ENCODE measurements around the gene TRIM65. TPM values are rescaled to one million over a fixed set of nuclear protein-coding genes. Genes with fewer than 3 reads are reported as not detected.

The TRIM65 gene
- total and polyA plus RNA-seq, 2 of the 13 experiments (the other 11 are each of a cell fraction or from before 2014, with no cell fraction given): 10.3 to 22.4 TPM

DNA sequence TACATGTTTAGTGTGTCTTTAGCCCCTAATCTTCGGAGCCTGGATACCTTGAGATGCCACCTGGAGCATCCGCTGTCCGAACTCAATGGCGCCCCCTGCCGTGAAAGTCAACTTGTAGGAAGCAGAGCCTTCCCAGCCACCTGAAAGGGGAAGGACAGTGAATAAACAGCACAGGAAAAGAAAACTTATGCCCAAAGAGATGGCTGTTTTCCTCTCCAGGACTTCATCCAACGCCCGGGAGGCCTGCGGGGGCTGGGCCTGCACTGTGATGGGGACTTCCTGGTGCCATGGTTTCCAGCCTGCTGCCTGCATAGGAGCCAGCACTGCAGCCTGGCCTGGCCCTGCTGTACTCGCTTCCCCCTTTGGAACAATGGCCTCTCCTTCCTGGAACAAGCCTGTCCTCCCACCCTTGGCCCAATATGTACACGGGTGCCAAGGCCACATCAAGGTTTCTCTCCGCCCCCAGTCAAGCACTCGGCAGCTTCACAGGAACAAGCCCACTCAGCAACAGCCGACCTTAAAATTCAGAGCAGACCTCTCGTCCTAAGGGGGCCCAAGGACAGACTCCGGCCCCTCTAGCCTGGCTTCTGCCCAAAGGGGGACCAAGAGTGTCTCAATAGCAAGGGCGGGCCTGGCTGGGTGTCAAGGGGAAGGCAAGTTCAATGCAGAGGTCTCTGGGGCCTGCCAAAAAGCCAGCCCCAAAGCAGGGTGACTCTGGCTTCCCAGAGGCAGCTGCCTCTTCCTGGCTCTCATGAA, 48.0 kb downstream of the TRIM65 start:
- CTCF ChIA-PET (ENCODE audit: low intra/inter-chr PET ratio, low total read pairs): interaction anchor here (1.2 to 1.9 kb wide), 3 partner anchors 19 to 28 kb away, joined by 3 to 6 read pairs (median 4); no protein-coding TSS in a partner anchor
- Histone ChIP-seq H3K27ac (ENCODE audit: extremely low read length, insufficient read depth, low read length) (peak overlapping the region; percentile 69), H3K36me3 (replicated peaks in 1 of 2; ENCODE audit: control insufficient read depth in 1 of 2, insufficient read depth in 2 of 2, low read length in 2 of 2) (peaks cover 9 to 34% of the 10 kb centered on the region in 2 experiments), H2AFZ (ENCODE audit: low read length) (no peak overlapping the region), H4K20me1 (ENCODE audit: insufficient read depth, low read length) (0 out of 2 replicates have a peak, but pooled peaks cover 2% of the 10 kb centered on the region), H3K79me2 (ENCODE audit: insufficient read depth, low read length) (peaks cover 7% of the 10 kb centered on the region), H3K9me3 (ENCODE audit: low read length) (no peaks in the 10 kb centered on the region), H3K4me3 (replicated peaks in 1 of 3; ENCODE audit: insufficient read depth in 1 of 3, low read depth in 2 of 3, low read length in 3 of 3) (peak overlapping the region in 1 of 3 experiments; percentile 29; a peak in 1 of 6 replicates), H3K9ac (ENCODE audit: insufficient read depth, low read depth, low read length) (peak overlapping the region; percentile 36), H3K4me2 (ENCODE audit: low read depth, low read length) (peak overlapping the region; percentile 41), H3K4me1 (ENCODE audit: insufficient read depth, low read length) (peaks cover 68% of the 10 kb centered on the region), H3K27me3 (ENCODE audit: control insufficient read depth in 1 of 2, insufficient read depth in 2 of 2, low read length in 2 of 2) (no peaks in the 10 kb centered on the region)
- FAIRE-seq: peak; percentile 40
- WGBS (ENCODE audit: low lambda C conversion rate): 29% methylated on average over 13 of the region's 16 CpGs
- intact Hi-C loops (cut with micrococcal nuclease; ENCODE audit: unreplicated experiment) (no loop called here), in situ Hi-C loops (cut with HindIII; ENCODE audit: extremely low pct_ligation_motif_present, low pct_unique_long_range_greater_than_20kb) (no loop called here)
- no TSS peak for BruUV-seq (replicated peaks)
- peak; percentile 80 for DNase-seq (ENCODE audit: low spot score)
- POLR2A ChIA-PET: interaction anchor here (0.6 to 7.7 kb wide), 18 partner anchors 8 to 181 kb away, joined by 3 to 229 read pairs (median 4); partner anchors contain the start of genes CDK3, GALK1, MRPL38 and TRIM47
- ATAC-seq: peak; percentile 12
- TF ChIP-seq BRD4 (CRISPR knock-in tag; IDR thresholded peaks at IDR 0.05) (no peak), ZNF572 (CRISPR knock-in tag; IDR thresholded peaks at IDR 0.05) (0 out of 2 replicates have a peak, but pooled peaks have one; percentile 17), JUN (CRISPR knock-in tag; IDR thresholded peaks at IDR 0.05) (no peak), NFKB2 (CRISPR knock-in tag; IDR thresholded peaks at IDR 0.05; ENCODE audit: borderline replicate concordance) (no peak), HDAC1 (CRISPR knock-in tag; IDR thresholded peaks at IDR 0.05) (peak; percentile 89), FOXO1 (CRISPR knock-in tag; IDR thresholded peaks at IDR 0.05) (no peak), KLF15 (CRISPR knock-in tag; IDR thresholded peaks at IDR 0.05; ENCODE audit: borderline replicate concordance) (no peak), ZNF543 (CRISPR knock-in tag; IDR thresholded peaks at IDR 0.05) (peak; percentile 68; the same call in 1 of the 2 replicates), TMF1 (CRISPR knock-in tag; IDR thresholded peaks at IDR 0.05; ENCODE audit: low read depth) (peak; percentile 44; the same call in 1 of the 2 replicates), NR2F2 (IDR thresholded peaks at IDR 0.05; ENCODE audit: borderline replicate concordance, low read depth) (peak; percentile 40; the same call in 1 of the 2 replicates), TCF7 (IDR thresholded peaks at IDR 0.05; ENCODE audit: low read depth) (peak; percentile 32; the same call in 1 of the 2 replicates), AGO2 (optimal IDR thresholded peaks at IDR 0.05; ENCODE audit: low read depth, low read length) (peak; percentile 31), ZNF34 (CRISPR knock-in tag; IDR thresholded peaks at IDR 0.05; ENCODE audit: borderline replicate concordance) (peak; percentile 48; the same call in 1 of the 2 replicates), ARNT2 (CRISPR knock-in tag; IDR thresholded peaks at IDR 0.05; ENCODE audit: low read depth) (no peak), ZNF768 (CRISPR knock-in tag; IDR thresholded peaks at IDR 0.05) (peak; percentile 47; the same call in 1 of the 2 replicates), HOXA5 (CRISPR knock-in tag; IDR thresholded peaks at IDR 0.05) (peak; percentile 18; the same call in 1 of the 2 replicates), ZNF761 (CRISPR knock-in tag; conservative IDR thresholded peaks at IDR 0.05) (no peak), PLRG1 (conservative IDR thresholded peaks at IDR 0.05) (no peak), STAT5B (CRISPR knock-in tag; IDR thresholded peaks at IDR 0.05) (no peak), NONO (IDR thresholded peaks at IDR 0.05) (no peak), NONO (CRISPR knock-in tag; conservative IDR thresholded peaks at IDR 0.05) (peak; percentile 76; the same call in 1 of the 2 replicates), PRMT3 (CRISPR knock-in tag; IDR thresholded peaks at IDR 0.05; ENCODE audit: borderline replicate concordance, low read depth) (no peak), ZBTB21 (CRISPR knock-in tag; IDR thresholded peaks at IDR 0.05) (no peak)
- TF ChIP-seq, protein P1, sequence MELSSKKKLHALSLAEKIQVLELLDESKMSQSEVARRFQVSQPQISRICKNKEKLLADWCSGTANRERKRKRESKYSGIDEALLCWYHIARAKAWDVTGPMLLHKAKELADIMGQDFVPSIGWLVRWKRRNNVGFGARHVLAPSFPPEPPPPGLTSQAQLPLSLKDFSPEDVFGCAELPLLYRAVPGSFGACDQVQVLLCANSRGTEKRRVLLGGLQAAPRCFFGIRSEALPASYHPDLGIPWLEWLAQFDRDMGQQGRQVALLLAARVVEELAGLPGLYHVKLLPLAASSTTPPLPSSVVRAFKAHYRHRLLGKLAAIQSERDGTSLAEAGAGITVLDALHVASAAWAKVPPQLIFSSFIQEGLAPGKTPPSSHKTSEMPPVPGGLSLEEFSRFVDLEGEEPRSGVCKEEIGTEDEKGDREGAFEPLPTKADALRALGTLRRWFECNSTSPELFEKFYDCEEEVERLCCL (CRISPR knock-in tag; IDR thresholded peaks at IDR 0.05; ENCODE audit: borderline replicate concordance): no peak
- TF ChIP-seq, protein P2, sequence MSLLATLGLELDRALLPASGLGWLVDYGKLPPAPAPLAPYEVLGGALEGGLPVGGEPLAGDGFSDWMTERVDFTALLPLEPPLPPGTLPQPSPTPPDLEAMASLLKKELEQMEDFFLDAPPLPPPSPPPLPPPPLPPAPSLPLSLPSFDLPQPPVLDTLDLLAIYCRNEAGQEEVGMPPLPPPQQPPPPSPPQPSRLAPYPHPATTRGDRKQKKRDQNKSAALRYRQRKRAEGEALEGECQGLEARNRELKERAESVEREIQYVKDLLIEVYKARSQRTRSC (CRISPR knock-in tag; IDR thresholded peaks at IDR 0.05; ENCODE audit: low read depth): peak; percentile 41; the same call in 1 of the 2 replicates

Measured in HepG2 (cell line).